Measurements from ENCODE around the gene IKZF2. TPM values are rescaled to one million over a fixed set of nuclear protein-coding genes. Genes with fewer than 3 reads are reported as not detected.

IKZF2 gene
- total and polyA plus RNA-seq, 2 experiments from 2014 or later: 2.6 to 10.1 TPM

DNA sequence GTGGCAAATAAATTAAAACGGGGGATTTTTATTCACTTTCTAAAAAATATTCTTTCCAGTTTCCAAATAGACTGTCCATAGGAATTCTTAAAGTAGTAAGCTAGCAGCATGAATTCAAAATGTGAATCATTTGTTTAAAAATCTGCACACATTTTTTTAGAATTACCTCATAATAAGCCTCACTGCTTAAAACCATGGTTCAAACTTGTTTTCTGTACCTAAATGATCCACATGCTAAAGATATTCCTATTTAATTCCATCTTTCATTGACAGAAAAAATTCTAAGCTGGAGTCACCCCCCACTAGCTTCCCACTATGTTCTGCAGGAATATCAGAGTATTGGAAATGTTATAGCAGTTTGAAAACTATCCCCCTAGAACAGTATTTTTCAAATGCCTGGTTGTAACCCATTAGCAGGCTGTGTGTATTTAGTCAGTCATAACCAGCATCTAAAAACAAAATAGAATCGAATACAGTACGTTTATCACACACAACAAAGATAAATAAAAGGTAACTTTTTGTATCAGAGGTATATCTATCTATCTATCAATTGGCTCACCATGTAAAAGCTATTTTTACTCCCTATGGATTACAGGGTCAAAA lies 11.2 kb upstream of the IKZF2 start (continued):
- TF ChIP-seq JUNB (IDR thresholded peaks at IDR 0.05; ENCODE audit: unreplicated experiment) (no peak), NANOG (IDR thresholded peaks at IDR 0.05; ENCODE audit: borderline replicate concordance) (no peak)
- TF ChIP-seq, protein P1, sequence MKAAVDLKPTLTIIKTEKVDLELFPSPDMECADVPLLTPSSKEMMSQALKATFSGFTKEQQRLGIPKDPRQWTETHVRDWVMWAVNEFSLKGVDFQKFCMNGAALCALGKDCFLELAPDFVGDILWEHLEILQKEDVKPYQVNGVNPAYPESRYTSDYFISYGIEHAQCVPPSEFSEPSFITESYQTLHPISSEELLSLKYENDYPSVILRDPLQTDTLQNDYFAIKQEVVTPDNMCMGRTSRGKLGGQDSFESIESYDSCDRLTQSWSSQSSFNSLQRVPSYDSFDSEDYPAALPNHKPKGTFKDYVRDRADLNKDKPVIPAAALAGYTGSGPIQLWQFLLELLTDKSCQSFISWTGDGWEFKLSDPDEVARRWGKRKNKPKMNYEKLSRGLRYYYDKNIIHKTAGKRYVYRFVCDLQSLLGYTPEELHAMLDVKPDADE (IDR thresholded peaks at IDR 0.05): no peak
- TF ChIP-seq, protein P2, sequence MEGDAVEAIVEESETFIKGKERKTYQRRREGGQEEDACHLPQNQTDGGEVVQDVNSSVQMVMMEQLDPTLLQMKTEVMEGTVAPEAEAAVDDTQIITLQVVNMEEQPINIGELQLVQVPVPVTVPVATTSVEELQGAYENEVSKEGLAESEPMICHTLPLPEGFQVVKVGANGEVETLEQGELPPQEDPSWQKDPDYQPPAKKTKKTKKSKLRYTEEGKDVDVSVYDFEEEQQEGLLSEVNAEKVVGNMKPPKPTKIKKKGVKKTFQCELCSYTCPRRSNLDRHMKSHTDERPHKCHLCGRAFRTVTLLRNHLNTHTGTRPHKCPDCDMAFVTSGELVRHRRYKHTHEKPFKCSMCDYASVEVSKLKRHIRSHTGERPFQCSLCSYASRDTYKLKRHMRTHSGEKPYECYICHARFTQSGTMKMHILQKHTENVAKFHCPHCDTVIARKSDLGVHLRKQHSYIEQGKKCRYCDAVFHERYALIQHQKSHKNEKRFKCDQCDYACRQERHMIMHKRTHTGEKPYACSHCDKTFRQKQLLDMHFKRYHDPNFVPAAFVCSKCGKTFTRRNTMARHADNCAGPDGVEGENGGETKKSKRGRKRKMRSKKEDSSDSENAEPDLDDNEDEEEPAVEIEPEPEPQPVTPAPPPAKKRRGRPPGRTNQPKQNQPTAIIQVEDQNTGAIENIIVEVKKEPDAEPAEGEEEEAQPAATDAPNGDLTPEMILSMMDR (conservative IDR thresholded peaks at IDR 0.05; ENCODE audit: low read depth in 2 of 2): no peak

DNA sequence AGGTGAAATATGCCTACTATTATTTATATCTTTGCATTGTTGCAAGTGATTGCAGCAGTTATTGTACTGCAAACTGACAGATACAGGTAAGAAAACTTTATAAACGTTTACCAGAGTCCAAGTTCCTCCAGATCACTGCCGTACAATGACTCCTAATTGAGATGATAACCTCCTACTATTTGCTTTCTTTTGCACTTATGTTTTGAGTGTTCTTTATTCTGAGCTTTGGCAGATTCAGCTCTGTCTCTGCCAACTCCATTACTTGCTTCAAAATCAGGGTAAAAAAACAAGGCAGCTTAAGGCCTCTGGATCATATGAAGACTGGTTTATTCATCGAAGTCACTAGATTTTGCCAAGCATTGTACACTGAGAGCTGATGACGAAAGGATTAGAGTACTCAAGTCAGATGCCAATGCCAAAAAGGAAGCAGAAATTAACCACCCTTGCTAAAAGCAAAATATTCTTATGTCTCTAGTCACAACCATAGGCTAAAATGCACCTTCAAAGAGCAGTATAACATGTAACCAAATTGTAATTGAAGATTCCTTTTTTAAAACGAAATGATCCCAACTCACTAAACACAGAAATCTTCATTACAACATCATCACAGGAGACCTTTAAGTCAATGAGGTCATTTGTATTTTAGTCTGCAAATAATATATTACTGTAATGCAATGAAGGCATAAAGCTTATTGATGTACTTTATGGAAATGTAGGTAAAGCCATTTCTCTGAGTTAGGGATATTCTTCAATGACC lies 10.5 kb upstream of the IKZF2 start:
- Mint-ChIP-seq H3K4me3 (no peak overlapping the region), H3K27ac (no peak overlapping the region), H3K27me3 (ENCODE audit: insufficient read depth, low read depth, poor library complexity) (no peaks in the 10 kb centered on the region), H3K9me3 (no peaks in the 10 kb centered on the region), H3K36me3 (ENCODE audit: low read depth) (no peaks in the 10 kb centered on the region), H3K4me1 (no peaks in the 10 kb centered on the region)
- H3K4me2 ChIP-seq: no peak overlapping the region
- no peaks in the 10 kb centered on the region for H3F3A ChIP-seq (replicated peaks; ENCODE audit: low read depth)
- no peaks in the 10 kb centered on the region for H3K9me2 ChIP-seq (ENCODE audit: insufficient read depth)
- H3K4me3 ChIP-seq: no peak overlapping the region
- H3K4me1 ChIP-seq (ENCODE audit: insufficient read depth): no peaks in the 10 kb centered on the region
- ATAC-seq (no peak), DNase-seq (ENCODE audit: low spot score) (no peak)
- H3K79me2 ChIP-seq (replicated peaks; ENCODE audit: insufficient read depth): no peaks in the 10 kb centered on the region
- no peak overlapping the region for H2AFZ ChIP-seq
- no peaks in the 10 kb centered on the region for H4K20me1 ChIP-seq (replicated peaks; ENCODE audit: insufficient read depth)
- H3K36me3 ChIP-seq (ENCODE audit: insufficient read depth): no peaks in the 10 kb centered on the region
- no peak overlapping the region for H3K27ac ChIP-seq (ENCODE audit: low read depth)
- no peaks in the 10 kb centered on the region for H3K27me3 ChIP-seq (ENCODE audit: insufficient read depth)
- TF ChIP-seq, protein P3, sequence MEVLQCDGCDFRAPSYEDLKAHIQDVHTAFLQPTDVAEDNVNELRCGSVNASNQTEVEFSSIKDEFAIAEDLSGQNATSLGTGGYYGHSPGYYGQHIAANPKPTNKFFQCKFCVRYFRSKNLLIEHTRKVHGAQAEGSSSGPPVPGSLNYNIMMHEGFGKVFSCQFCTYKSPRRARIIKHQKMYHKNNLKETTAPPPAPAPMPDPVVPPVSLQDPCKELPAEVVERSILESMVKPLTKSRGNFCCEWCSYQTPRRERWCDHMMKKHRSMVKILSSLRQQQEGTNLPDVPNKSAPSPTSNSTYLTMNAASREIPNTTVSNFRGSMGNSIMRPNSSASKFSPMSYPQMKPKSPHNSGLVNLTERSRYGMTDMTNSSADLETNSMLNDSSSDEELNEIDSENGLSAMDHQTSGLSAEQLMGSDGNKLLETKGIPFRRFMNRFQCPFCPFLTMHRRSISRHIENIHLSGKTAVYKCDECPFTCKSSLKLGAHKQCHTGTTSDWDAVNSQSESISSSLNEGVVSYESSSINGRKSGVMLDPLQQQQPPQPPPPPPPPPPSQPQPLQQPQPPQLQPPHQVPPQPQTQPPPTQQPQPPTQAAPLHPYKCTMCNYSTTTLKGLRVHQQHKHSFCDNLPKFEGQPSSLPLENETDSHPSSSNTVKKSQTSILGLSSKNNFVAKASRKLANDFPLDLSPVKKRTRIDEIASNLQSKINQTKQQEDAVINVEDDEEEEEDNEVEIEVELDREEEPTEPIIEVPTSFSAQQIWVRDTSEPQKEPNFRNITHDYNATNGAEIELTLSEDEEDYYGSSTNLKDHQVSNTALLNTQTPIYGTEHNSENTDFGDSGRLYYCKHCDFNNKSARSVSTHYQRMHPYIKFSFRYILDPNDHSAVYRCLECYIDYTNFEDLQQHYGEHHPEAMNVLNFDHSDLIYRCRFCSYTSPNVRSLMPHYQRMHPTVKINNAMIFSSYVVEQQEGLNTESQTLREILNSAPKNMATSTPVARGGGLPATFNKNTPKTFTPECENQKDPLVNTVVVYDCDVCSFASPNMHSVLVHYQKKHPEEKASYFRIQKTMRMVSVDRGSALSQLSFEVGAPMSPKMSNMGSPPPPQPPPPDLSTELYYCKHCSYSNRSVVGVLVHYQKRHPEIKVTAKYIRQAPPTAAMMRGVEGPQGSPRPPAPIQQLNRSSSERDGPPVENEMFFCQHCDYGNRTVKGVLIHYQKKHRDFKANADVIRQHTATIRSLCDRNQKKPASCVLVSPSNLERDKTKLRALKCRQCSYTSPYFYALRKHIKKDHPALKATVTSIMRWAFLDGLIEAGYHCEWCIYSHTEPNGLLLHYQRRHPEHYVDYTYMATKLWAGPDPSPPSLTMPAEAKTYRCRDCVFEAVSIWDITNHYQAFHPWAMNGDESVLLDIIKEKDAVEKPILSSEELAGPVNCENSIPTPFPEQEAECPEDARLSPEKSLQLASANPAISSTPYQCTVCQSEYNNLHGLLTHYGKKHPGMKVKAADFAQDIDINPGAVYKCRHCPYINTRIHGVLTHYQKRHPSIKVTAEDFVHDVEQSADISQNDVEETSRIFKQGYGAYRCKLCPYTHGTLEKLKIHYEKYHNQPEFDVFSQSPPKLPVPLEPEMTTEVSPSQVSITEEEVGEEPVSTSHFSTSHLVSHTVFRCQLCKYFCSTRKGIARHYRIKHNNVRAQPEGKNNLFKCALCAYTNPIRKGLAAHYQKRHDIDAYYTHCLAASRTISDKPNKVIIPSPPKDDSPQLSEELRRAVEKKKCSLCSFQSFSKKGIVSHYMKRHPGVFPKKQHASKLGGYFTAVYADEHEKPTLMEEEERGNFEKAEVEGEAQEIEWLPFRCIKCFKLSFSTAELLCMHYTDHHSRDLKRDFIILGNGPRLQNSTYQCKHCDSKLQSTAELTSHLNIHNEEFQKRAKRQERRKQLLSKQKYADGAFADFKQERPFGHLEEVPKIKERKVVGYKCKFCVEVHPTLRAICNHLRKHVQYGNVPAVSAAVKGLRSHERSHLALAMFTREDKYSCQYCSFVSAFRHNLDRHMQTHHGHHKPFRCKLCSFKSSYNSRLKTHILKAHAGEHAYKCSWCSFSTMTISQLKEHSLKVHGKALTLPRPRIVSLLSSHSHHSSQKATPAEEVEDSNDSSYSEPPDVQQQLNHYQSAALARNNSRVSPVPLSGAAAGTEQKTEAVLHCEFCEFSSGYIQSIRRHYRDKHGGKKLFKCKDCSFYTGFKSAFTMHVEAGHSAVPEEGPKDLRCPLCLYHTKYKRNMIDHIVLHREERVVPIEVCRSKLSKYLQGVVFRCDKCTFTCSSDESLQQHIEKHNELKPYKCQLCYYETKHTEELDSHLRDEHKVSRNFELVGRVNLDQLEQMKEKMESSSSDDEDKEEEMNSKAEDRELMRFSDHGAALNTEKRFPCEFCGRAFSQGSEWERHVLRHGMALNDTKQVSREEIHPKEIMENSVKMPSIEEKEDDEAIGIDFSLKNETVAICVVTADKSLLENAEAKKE (CRISPR knock-in tag; IDR thresholded peaks at IDR 0.05): no peak
- TF ChIP-seq JUNB (IDR thresholded peaks at IDR 0.05; ENCODE audit: unreplicated experiment): no peak
- TF ChIP-seq, protein P2 (conservative IDR thresholded peaks at IDR 0.05; ENCODE audit: low read depth in 2 of 2): no peak
- no peak for TF ChIP-seq EZH2phosphoT487 (IDR thresholded peaks at IDR 0.05; ENCODE audit: unreplicated experiment)
- TF ChIP-seq, protein P1 (IDR thresholded peaks at IDR 0.05): no peak
- TF ChIP-seq ZNF331 (CRISPR knock-in tag; IDR thresholded peaks at IDR 0.05; ENCODE audit: low read depth): no peak
- TF ChIP-seq CREB1 (CRISPR knock-in tag; IDR thresholded peaks at IDR 0.05; ENCODE audit: low read depth): no peak
